Glutamatergic neuron (in vitro differentiated cells): ENCODE data around the gene RAD51B. TPM values are rescaled to one million over a fixed set of nuclear protein-coding genes. Genes with fewer than 3 reads are reported as not detected.
A peak's percentile ranks its signal among the peaks of the same experiment; 100 is the strongest.

Source experiments
- DNase-seq: peaks from one replicate; pipeline ENCODE4 v3.0.0; 2022
- H3K27ac Mint-ChIP-seq: one replicate; pipeline ENCODE4 v1.8.0; 2020; ENCODE audit warnings: mild to moderate bottlenecking, mixed read lengths, inconsistent platforms; ENCODE audit not compliant: unreplicated experiment
- H3K27me3 Mint-ChIP-seq: one replicate; pipeline ENCODE4 v1.8.0; 2020; ENCODE audit warnings: mild to moderate bottlenecking, moderate library complexity, mixed read lengths, inconsistent platforms; ENCODE audit not compliant: unreplicated experiment
- H3K36me3 Mint-ChIP-seq: one replicate; pipeline ENCODE4 v1.8.0; 2020; ENCODE audit warnings: mild to moderate bottlenecking, mixed read lengths, inconsistent platforms; ENCODE audit not compliant: unreplicated experiment
- H3K4me1 Mint-ChIP-seq: one replicate; pipeline ENCODE4 v1.8.0; 2020; ENCODE audit warnings: mild to moderate bottlenecking, low read depth, mixed read lengths, inconsistent platforms; ENCODE audit not compliant: unreplicated experiment
- H3K4me3 Mint-ChIP-seq: one replicate; pipeline ENCODE4 v1.8.0; 2020; ENCODE audit warnings: mild to moderate bottlenecking, mixed read lengths, inconsistent platforms; ENCODE audit not compliant: unreplicated experiment
- H3K9me3 Mint-ChIP-seq: one replicate; pipeline ENCODE4 v1.8.0; 2020; ENCODE audit warnings: mild to moderate bottlenecking, moderate library complexity, mixed read lengths, inconsistent platforms; ENCODE audit not compliant: unreplicated experiment
- total RNA-seq: library from RNA; stranded (reverse); fragmentation: NEBNext Ultra II Directional; extraction: Animal tissue kit (Norgen Biotek cat#: 25700); gene quantifications from one replicate; pipeline ENCODE4 v1.2.1, GENCODE V29; 2021; ENCODE audit not compliant: unreplicated experiment
- TF ChIP-seq, protein P1 (sequence below): fragments of 200-600 bp; sonication (generic); IDR thresholded peaks from one replicate; pipeline ENCODE4 v1.5.0; 2021; ENCODE audit not compliant: partially characterized antibody, unreplicated experiment

Gene RAD51B
- total RNA-seq, 1 donor from 2014 or later: 9.7 TPM

DNA sequence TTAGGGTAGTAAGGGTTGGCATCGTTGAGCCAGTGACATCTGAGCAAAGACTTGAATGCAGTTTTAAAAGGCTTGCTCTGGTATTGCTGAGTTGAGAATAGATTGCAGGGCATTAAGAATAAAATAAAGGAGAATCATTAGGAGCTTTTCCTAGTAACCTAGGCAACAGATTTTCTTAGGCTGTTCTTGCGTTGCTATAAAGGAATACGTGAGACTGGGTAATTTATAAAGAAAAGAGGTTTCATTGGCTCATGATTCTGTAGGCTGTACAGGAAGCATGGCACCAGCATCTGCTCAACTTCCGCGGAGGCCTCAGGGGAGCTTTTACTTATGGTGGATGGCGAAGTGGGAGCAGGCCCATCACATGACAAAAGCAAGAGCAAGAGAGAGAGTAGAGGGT, 97.4 kb downstream of the RAD51B start:
- TF ChIP-seq, protein P1, sequence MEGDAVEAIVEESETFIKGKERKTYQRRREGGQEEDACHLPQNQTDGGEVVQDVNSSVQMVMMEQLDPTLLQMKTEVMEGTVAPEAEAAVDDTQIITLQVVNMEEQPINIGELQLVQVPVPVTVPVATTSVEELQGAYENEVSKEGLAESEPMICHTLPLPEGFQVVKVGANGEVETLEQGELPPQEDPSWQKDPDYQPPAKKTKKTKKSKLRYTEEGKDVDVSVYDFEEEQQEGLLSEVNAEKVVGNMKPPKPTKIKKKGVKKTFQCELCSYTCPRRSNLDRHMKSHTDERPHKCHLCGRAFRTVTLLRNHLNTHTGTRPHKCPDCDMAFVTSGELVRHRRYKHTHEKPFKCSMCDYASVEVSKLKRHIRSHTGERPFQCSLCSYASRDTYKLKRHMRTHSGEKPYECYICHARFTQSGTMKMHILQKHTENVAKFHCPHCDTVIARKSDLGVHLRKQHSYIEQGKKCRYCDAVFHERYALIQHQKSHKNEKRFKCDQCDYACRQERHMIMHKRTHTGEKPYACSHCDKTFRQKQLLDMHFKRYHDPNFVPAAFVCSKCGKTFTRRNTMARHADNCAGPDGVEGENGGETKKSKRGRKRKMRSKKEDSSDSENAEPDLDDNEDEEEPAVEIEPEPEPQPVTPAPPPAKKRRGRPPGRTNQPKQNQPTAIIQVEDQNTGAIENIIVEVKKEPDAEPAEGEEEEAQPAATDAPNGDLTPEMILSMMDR: no peak
- Mint-ChIP-seq H3K27ac (no peak overlapping the region), H3K4me1 (no peaks in the 10 kb centered on the region), H3K36me3 (no peaks in the 10 kb centered on the region), H3K9me3 (no peaks in the 10 kb centered on the region), H3K4me3 (no peak overlapping the region), H3K27me3 (no peaks in the 10 kb centered on the region)
- peak; percentile 25 for DNase-seq

DNA sequence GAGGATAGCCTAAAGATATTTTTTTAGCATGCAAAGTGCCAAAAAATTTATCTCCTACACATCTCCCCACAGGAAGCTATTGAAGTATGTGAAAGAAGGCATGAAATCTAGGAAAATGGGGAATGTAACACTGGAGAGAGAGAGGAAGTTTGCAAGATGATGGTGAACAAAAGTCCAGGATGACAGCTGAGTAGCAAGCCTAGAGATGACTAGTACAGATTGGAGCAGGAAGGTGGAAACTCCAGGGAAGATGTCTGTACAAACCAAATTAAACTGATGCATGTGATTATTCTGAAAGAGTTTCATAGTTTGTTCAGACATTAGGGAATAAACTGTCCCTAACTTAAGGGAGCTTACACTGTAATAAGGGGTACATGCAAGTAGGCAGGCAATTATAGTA, 99.3 kb downstream of the RAD51B start:
- H3K36me3 Mint-ChIP-seq: no peaks in the 10 kb centered on the region
- H3K27me3 Mint-ChIP-seq: no peaks in the 10 kb centered on the region
- no peak for DNase-seq
- H3K9me3 Mint-ChIP-seq: no peaks in the 10 kb centered on the region
- H3K4me1 Mint-ChIP-seq: no peaks in the 10 kb centered on the region
- no peak overlapping the region for H3K4me3 Mint-ChIP-seq
- TF ChIP-seq, protein P1: no peak
- H3K27ac Mint-ChIP-seq: no peak overlapping the region

DNA sequence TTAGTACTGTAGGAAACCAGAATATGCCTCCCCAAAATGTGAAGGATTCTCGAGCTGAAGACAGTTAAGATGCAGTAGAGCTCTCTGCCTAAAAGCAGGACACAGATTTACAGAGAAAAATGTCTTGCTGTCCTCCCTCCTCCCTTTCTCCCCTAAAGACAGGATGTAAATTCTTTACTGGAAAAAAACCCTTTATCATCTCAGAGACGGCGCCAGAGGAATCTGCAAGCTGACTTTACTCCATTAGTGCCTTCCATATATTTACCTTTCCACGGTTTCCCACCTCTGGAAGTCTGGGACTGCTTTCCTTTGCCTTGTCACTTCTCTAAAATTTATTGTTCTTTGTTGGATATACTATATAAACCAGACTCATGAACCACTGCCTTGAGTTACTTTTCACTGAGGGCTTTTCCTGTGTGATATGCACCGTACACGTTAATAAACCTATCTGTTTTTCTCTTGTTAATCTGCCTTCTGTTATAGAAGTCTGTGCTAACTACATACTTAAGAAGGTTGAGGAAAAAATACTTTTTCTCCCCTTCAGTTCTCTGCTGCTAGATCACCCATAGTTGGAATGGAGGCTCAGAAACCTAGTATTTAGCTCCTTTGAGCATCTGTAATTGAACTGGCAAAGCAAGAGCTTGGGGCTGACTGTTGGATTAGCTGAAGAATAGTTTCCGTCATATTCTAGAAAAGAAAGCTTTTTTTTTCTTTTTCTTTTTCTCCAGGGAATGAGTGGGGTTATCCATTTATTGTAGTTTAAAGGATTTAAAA, 99.9 kb downstream of the RAD51B start:
- Mint-ChIP-seq H3K27me3 (no peaks in the 10 kb centered on the region), H3K36me3 (no peaks in the 10 kb centered on the region), H3K4me3 (no peak overlapping the region), H3K27ac (no peak overlapping the region), H3K9me3 (no peaks in the 10 kb centered on the region), H3K4me1 (no peaks in the 10 kb centered on the region)
- TF ChIP-seq, protein P1: no peak
- DNase-seq: no peak

DNA sequence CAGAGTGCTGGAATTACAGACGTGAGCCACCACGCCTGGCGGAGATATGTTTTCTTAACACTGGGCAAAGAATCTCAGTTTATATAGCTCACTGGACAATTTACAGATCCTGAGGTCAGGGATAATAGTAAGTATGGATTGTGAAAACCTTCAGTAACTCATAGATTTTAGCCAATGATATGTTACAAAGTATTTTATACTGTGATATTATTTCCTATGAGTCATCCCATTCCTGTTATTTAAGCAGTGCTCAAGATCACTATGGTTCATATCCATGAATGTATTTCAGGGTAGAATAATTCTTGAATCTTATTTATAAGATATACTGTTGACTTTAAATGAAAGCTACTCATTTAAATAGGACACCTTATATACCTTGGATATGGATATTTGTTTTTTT, 107.2 kb downstream of the RAD51B start:
- no peaks in the 10 kb centered on the region for H3K9me3 Mint-ChIP-seq
- H3K36me3 Mint-ChIP-seq: peaks cover 8% of the 10 kb centered on the region
- no peak overlapping the region for H3K27ac Mint-ChIP-seq

DNA sequence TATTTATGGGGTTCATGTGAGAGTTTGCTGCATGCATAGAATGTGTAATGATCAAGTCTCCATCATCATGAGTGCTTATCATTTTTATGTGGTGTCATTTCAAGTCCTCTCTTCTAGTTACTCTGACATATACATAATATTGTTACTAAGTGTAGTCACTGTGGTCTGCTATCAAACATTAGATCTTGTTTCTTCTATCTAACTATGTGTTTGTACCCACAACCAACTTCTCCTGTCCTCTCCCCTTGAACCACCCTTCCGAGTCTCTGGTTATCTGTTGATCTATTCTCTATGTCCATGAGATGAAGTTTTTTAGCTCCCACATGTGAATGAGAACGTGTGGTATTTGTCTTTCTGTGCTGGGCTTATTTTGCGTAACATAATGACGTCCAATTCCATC, 107.7 kb downstream of the RAD51B start:
- Mint-ChIP-seq H3K27ac (no peak overlapping the region), H3K4me1 (no peaks in the 10 kb centered on the region), H3K9me3 (no peaks in the 10 kb centered on the region), H3K4me3 (no peak overlapping the region), H3K36me3 (peaks cover 8% of the 10 kb centered on the region), H3K27me3 (peaks cover 3% of the 10 kb centered on the region)
- TF ChIP-seq, protein P1: no peak
- no peak for DNase-seq

More for the DNA sequence above, 107.2 kb downstream of the RAD51B start:
- peaks cover 3% of the 10 kb centered on the region for H3K27me3 Mint-ChIP-seq
- DNase-seq: no peak
- no peak overlapping the region for H3K4me3 Mint-ChIP-seq
- H3K4me1 Mint-ChIP-seq: no peaks in the 10 kb centered on the region
- TF ChIP-seq, protein P1: no peak
